Measurements from ENCODE around the gene CRACR2B.

GRCh38 chr11:863023-863909 lies 35.5 kb downstream of the CRACR2B start:
- TF ChIP-seq POLR2AphosphoS5 (IDR thresholded peaks at IDR 0.05; ENCODE audit: low read depth, low read length) (no peak), TAF1 (IDR thresholded peaks at IDR 0.05; ENCODE audit: borderline replicate concordance, insufficient read depth, low read length) (no peak), SIN3A (IDR thresholded peaks at IDR 0.05; ENCODE audit: borderline replicate concordance, insufficient read depth, low read length) (no peak), FOXP2 (optimal IDR thresholded peaks at IDR 0.05; ENCODE audit: borderline replicate concordance, extremely low read depth, extremely low read length, insufficient read depth) (no peak)

Data from PFSK-1 (cell line).